GM21528 (cell line): ENCODE data around the gene NMNAT1.
A peak's percentile ranks its signal among the peaks of the same experiment; 100 is the strongest.
"Not testable (repeated sequence)": the region's sequence is repeated elsewhere in the genome, so short reads cannot be mapped to it uniquely, and the experiment has no call there.

Experiments used
- ATAC-seq: cut with Tn5 transposase; IDR thresholded peaks from one replicate; pipeline ENCODE4 v1.9.1; 2021; ENCODE audit warnings: mild to moderate bottlenecking, moderate library complexity; ENCODE audit not compliant: unreplicated experiment, low FRiP score

Gene NMNAT1

GRCh38 chr1:9942939-9943788 lies at the start of gene NMNAT1, which contains the start of gene LZIC:
Gene NMNAT1 (plus strand): TSS chr1:9943475. CDS start chr1:9972074, 28,599 bp downstream.
Gene LZIC (minus strand): TSS chr1:9943391. CDS start chr1:9936619, 6,772 bp downstream.
- ATAC-seq, result peak; percentile 87

GRCh38 chr1:9894115-9894514 lies 49.2 kb upstream of the NMNAT1 start:
- ATAC-seq, result no peak

GRCh38 chr1:9900142-9901043 lies 42.9 kb upstream of the NMNAT1 start:
- no peak for ATAC-seq

GRCh38 chr1:9901148-9902059 lies 41.9 kb upstream of the NMNAT1 start:
- no peak for ATAC-seq

- ATAC-seq, result no peak
These were observed 41.2 kb upstream of the NMNAT1 start for GRCh38 chr1:9902060-9902452.

- no peak for ATAC-seq
These were observed 39.3 kb upstream of the NMNAT1 start for GRCh38 chr1:9903801-9904527.

GRCh38 chr1:9904596-9904995 lies 38.7 kb upstream of the NMNAT1 start:
- no peak for ATAC-seq

GRCh38 chr1:9905010-9905409 lies 38.3 kb upstream of the NMNAT1 start:
- no peak for ATAC-seq

GRCh38 chr1:9906466-9906865 lies 36.8 kb upstream of the NMNAT1 start:
- ATAC-seq, result no peak

GRCh38 chr1:9907441-9907840 lies 35.8 kb upstream of the NMNAT1 start:
- ATAC-seq, result no peak

GRCh38 chr1:9908871-9909233 lies 34.4 kb upstream of the NMNAT1 start:
- ATAC-seq, result no peak

GRCh38 chr1:9909234-9910046 lies 33.8 kb upstream of the NMNAT1 start:
- peak; percentile 18 for ATAC-seq

- peak; percentile 81 for ATAC-seq
These were observed 33.2 kb upstream of the NMNAT1 start, which contains the start of gene CTNNBIP1 for GRCh38 chr1:9910076-9910422. Gene CTNNBIP1 (minus strand): TSS chr1:9910269. CDS start chr1:9872064, 38,205 bp downstream.

- peak; percentile 93 for ATAC-seq
These were observed 32.7 kb upstream of the NMNAT1 start for GRCh38 chr1:9910423-9911178.

GRCh38 chr1:9912264-9912936 lies 30.9 kb upstream of the NMNAT1 start:
- ATAC-seq, result no peak

- ATAC-seq, result no peak
These were observed 28.7 kb upstream of the NMNAT1 start for GRCh38 chr1:9914610-9914937.

GRCh38 chr1:9916452-9916851 lies 26.8 kb upstream of the NMNAT1 start:
- no peak for ATAC-seq

GRCh38 chr1:9917495-9917894 lies 25.8 kb upstream of the NMNAT1 start:
- not testable (repeated sequence) for ATAC-seq
